Measurements from ENCODE around the gene CPEB1. TPM values are rescaled to one million over a fixed set of nuclear protein-coding genes. Genes with fewer than 3 reads are reported as not detected.

The CPEB1 gene
- total and polyA plus RNA-seq, 2 donors (not counting 1 experiment from before 2014, with no cell fraction given) = 8.4 to 62.3 TPM

- H3K79me2 ChIP-seq (ENCODE audit: control insufficient read depth, insufficient read depth, low read length) = no peaks in the 10 kb centered on the region
Measured at GRCh38 chr15:82567661-82568060, 79.5 kb downstream of the CPEB1 start.

GRCh38 chr15:82566690-82567089, 80.5 kb downstream of the CPEB1 start:
- Histone ChIP-seq H3K36me3 (ENCODE audit: control insufficient read depth, insufficient read depth, low read length) (no peaks in the 10 kb centered on the region), H3K9ac (ENCODE audit: insufficient read depth, low read length) (no peak overlapping the region), H3K4me1 (ENCODE audit: control insufficient read depth, extremely low read depth, insufficient read depth, low read length) (peaks cover 9% of the 10 kb centered on the region), H3K27ac (ENCODE audit: insufficient read depth, low read length) (no peak overlapping the region), H3K4me3 (replicated peaks in 1 of 4; ENCODE audit: control extremely low read depth in 1 of 4, insufficient read depth in 1 of 4, low read depth in 3 of 4, low read length in 4 of 4) (no peak overlapping the region), H3K79me2 (ENCODE audit: control insufficient read depth, insufficient read depth, low read length) (no peaks in the 10 kb centered on the region), H4K20me1 (ENCODE audit: control insufficient read depth, extremely low read depth, insufficient read depth, low read length) (no peaks in the 10 kb centered on the region), H3K9me3 (ENCODE audit: control insufficient read depth, insufficient read depth, low read depth, low read length) (no peaks in the 10 kb centered on the region), H2AFZ (ENCODE audit: low read length) (no peak overlapping the region), H3K4me2 (ENCODE audit: extremely low read depth, insufficient read depth, low read length) (no peak overlapping the region), H3K27me3 (ENCODE audit: control insufficient read depth, insufficient read depth, low read length) (no peaks in the 10 kb centered on the region)
- TF ChIP-seq, protein P1, sequence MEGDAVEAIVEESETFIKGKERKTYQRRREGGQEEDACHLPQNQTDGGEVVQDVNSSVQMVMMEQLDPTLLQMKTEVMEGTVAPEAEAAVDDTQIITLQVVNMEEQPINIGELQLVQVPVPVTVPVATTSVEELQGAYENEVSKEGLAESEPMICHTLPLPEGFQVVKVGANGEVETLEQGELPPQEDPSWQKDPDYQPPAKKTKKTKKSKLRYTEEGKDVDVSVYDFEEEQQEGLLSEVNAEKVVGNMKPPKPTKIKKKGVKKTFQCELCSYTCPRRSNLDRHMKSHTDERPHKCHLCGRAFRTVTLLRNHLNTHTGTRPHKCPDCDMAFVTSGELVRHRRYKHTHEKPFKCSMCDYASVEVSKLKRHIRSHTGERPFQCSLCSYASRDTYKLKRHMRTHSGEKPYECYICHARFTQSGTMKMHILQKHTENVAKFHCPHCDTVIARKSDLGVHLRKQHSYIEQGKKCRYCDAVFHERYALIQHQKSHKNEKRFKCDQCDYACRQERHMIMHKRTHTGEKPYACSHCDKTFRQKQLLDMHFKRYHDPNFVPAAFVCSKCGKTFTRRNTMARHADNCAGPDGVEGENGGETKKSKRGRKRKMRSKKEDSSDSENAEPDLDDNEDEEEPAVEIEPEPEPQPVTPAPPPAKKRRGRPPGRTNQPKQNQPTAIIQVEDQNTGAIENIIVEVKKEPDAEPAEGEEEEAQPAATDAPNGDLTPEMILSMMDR (conservative IDR thresholded peaks at IDR 0.05 in 1 of 2, IDR thresholded peaks at IDR 0.05 in 1 of 2; ENCODE audit: low read depth in 1 of 2, low read length in 2 of 2) = no peak
- TF ChIP-seq EZH2 (IDR thresholded peaks at IDR 0.05; ENCODE audit: low read length, missing control alignments) = no peak
- DNase-seq (ENCODE audit: low read depth in 2 of 2) = peak; percentile 59 to 73

More at GRCh38 chr15:82567661-82568060, 79.5 kb downstream of the CPEB1 start:
- Histone ChIP-seq H3K9ac (ENCODE audit: insufficient read depth, low read length) (no peak overlapping the region), H3K27me3 (ENCODE audit: control insufficient read depth, insufficient read depth, low read length) (no peaks in the 10 kb centered on the region), H3K9me3 (ENCODE audit: control insufficient read depth, insufficient read depth, low read depth, low read length) (no peaks in the 10 kb centered on the region), H4K20me1 (ENCODE audit: control insufficient read depth, extremely low read depth, insufficient read depth, low read length) (no peaks in the 10 kb centered on the region), H3K27ac (ENCODE audit: insufficient read depth, low read length) (no peak overlapping the region), H3K4me3 (replicated peaks in 1 of 4; ENCODE audit: control extremely low read depth in 1 of 4, insufficient read depth in 1 of 4, low read depth in 3 of 4, low read length in 4 of 4) (no peak overlapping the region), H3K36me3 (ENCODE audit: control insufficient read depth, insufficient read depth, low read length) (no peaks in the 10 kb centered on the region), H3K4me2 (ENCODE audit: extremely low read depth, insufficient read depth, low read length) (no peak overlapping the region), H2AFZ (ENCODE audit: low read length) (no peak overlapping the region), H3K4me1 (ENCODE audit: control insufficient read depth, extremely low read depth, insufficient read depth, low read length) (peaks cover 9% of the 10 kb centered on the region)
- DNase-seq (ENCODE audit: low read depth in 2 of 2) = no peak
- TF ChIP-seq EZH2 (IDR thresholded peaks at IDR 0.05; ENCODE audit: low read length, missing control alignments) = no peak
- TF ChIP-seq, protein P1 (conservative IDR thresholded peaks at IDR 0.05 in 1 of 2, IDR thresholded peaks at IDR 0.05 in 1 of 2; ENCODE audit: low read depth in 1 of 2, low read length in 2 of 2) = no peak

GRCh38 chr15:82558502-82558901, 88.7 kb downstream of the CPEB1 start:
- no peak for DNase-seq (ENCODE audit: low read depth in 2 of 2)
- Histone ChIP-seq H2AFZ (ENCODE audit: low read length) (no peak overlapping the region), H4K20me1 (ENCODE audit: control insufficient read depth, extremely low read depth, insufficient read depth, low read length) (no peaks in the 10 kb centered on the region), H3K4me2 (ENCODE audit: extremely low read depth, insufficient read depth, low read length) (no peak overlapping the region), H3K4me1 (ENCODE audit: control insufficient read depth, extremely low read depth, insufficient read depth, low read length) (no peaks in the 10 kb centered on the region), H3K79me2 (ENCODE audit: control insufficient read depth, insufficient read depth, low read length) (no peaks in the 10 kb centered on the region), H3K4me3 (replicated peaks in 1 of 4; ENCODE audit: control extremely low read depth in 1 of 4, insufficient read depth in 1 of 4, low read depth in 3 of 4, low read length in 4 of 4) (no peak overlapping the region), H3K27ac (ENCODE audit: insufficient read depth, low read length) (no peak overlapping the region), H3K9ac (ENCODE audit: insufficient read depth, low read length) (no peak overlapping the region), H3K36me3 (ENCODE audit: control insufficient read depth, insufficient read depth, low read length) (no peaks in the 10 kb centered on the region), H3K27me3 (ENCODE audit: control insufficient read depth, insufficient read depth, low read length) (no peaks in the 10 kb centered on the region), H3K9me3 (ENCODE audit: control insufficient read depth, insufficient read depth, low read depth, low read length) (no peaks in the 10 kb centered on the region)
- TF ChIP-seq, protein P1 (conservative IDR thresholded peaks at IDR 0.05 in 1 of 2, IDR thresholded peaks at IDR 0.05 in 1 of 2; ENCODE audit: low read depth in 1 of 2, low read length in 2 of 2) = no peak
- no peak for TF ChIP-seq EZH2 (IDR thresholded peaks at IDR 0.05; ENCODE audit: low read length, missing control alignments)

Data from fibroblast of lung (primary cell).